ENCODE measurements around the gene EPX. TPM values are rescaled to one million over a fixed set of nuclear protein-coding genes. Genes with fewer than 3 reads are reported as not detected.

The EPX gene
- total RNA-seq, 2 experiments from 2014 or later = not detected

- DNase-seq = peak; percentile 96
- H3K4me3 Mint-ChIP-seq = peak within 1 kb of the TSS; percentile 91
- H3K27me3 Mint-ChIP-seq = peaks cover 6% of the 10 kb centered on the region
- H3K9me3 Mint-ChIP-seq = no peaks in the 10 kb centered on the region
- POLR2A ChIA-PET = interaction anchor here (0.7 to 1.8 kb wide), 11 partner anchors 9 to 413 kb away, joined by 3 to 10 read pairs (median 4); no protein-coding TSS in a partner anchor
- ATAC-seq (ENCODE audit: low read depth) = peak; percentile 100
- H3K36me3 Mint-ChIP-seq = no peaks in the 10 kb centered on the region
- peaks cover 16% of the 10 kb centered on the region for H3K4me1 Mint-ChIP-seq
- peak within 1 kb of the TSS; percentile 86 for H3K27ac Mint-ChIP-seq
Observed at GRCh38 chr17:58219007-58219788, 26.7 kb downstream of the EPX start, which contains the start of gene MKS1. TSS of gene MKS1 (minus strand) at chr17:58219255. CDS start at chr17:58219230, 25 bp downstream.

GRCh38 chr17:58219789-58220183 lies 27.3 kb downstream of the EPX start:
- no peaks in the 10 kb centered on the region for H3K9me3 Mint-ChIP-seq
- peaks cover 8% of the 10 kb centered on the region for H3K27me3 Mint-ChIP-seq
- H3K36me3 Mint-ChIP-seq = no peaks in the 10 kb centered on the region
- POLR2A ChIA-PET = interaction anchor here (0.7 to 1.8 kb wide), 7 partner anchors 28 to 412 kb away, joined by 3 to 10 read pairs (median 4); partner anchors contain the start of gene SUPT4H1
- peak overlapping the region; percentile 86 for H3K27ac Mint-ChIP-seq
- peak overlapping the region; percentile 91 for H3K4me3 Mint-ChIP-seq
- H3K4me1 Mint-ChIP-seq = peaks cover 20% of the 10 kb centered on the region
- no peak for ATAC-seq (ENCODE audit: low read depth)
- no peak for DNase-seq

GRCh38 chr17:58224315-58224714 lies 31.8 kb downstream of the EPX start:
- H3K4me1 Mint-ChIP-seq = peaks cover 13% of the 10 kb centered on the region
- POLR2A ChIA-PET = no interaction called here
- no peaks in the 10 kb centered on the region for H3K36me3 Mint-ChIP-seq
- peaks cover 16% of the 10 kb centered on the region for H3K27me3 Mint-ChIP-seq
- no peak overlapping the region for H3K4me3 Mint-ChIP-seq
- H3K9me3 Mint-ChIP-seq = no peaks in the 10 kb centered on the region
- DNase-seq (no peak), ATAC-seq (ENCODE audit: low read depth) (no peak)
- H3K27ac Mint-ChIP-seq = no peak overlapping the region

- POLR2A ChIA-PET = interaction anchor here (1.6 kb wide), 1 partner anchor 9 kb away, joined by 4 read pairs; the partner anchor contains the start of gene MKS1
- no peak overlapping the region for H3K4me3 Mint-ChIP-seq
- no peaks in the 10 kb centered on the region for H3K36me3 Mint-ChIP-seq
- H3K27me3 Mint-ChIP-seq = peaks cover 27% of the 10 kb centered on the region
- peaks cover 13% of the 10 kb centered on the region for H3K4me1 Mint-ChIP-seq
- H3K27ac Mint-ChIP-seq = no peak overlapping the region
- DNase-seq (no peak), ATAC-seq (ENCODE audit: low read depth) (no peak)
- H3K9me3 Mint-ChIP-seq = no peaks in the 10 kb centered on the region
Observed at GRCh38 chr17:58227733-58228132, 35.2 kb downstream of the EPX start.

- no peak for DNase-seq
- ATAC-seq (ENCODE audit: low read depth) = no peak
- H3K4me3 Mint-ChIP-seq = no peak overlapping the region
- no peak overlapping the region for H3K27ac Mint-ChIP-seq
- no peaks in the 10 kb centered on the region for H3K36me3 Mint-ChIP-seq
- no peaks in the 10 kb centered on the region for H3K9me3 Mint-ChIP-seq
- peaks cover 25% of the 10 kb centered on the region for H3K27me3 Mint-ChIP-seq
- peaks cover 17% of the 10 kb centered on the region for H3K4me1 Mint-ChIP-seq
- POLR2A ChIA-PET = interaction anchor here (0.9 to 1.6 kb wide), 2 partner anchors 10 kb away, joined by 3 to 4 read pairs; partner anchors contain the start of genes LPO and MKS1
Observed at GRCh38 chr17:58228679-58229078, 36.2 kb downstream of the EPX start.

GRCh38 chr17:58229384-58229783 lies 36.9 kb downstream of the EPX start:
- Mint-ChIP-seq H3K4me1 (peaks cover 14% of the 10 kb centered on the region), H3K27me3 (peaks cover 28% of the 10 kb centered on the region), H3K36me3 (no peaks in the 10 kb centered on the region), H3K9me3 (no peaks in the 10 kb centered on the region), H3K4me3 (no peak overlapping the region), H3K27ac (no peak overlapping the region)
- ATAC-seq (ENCODE audit: low read depth) (no peak), DNase-seq (no peak)
- POLR2A ChIA-PET = interaction anchor here (1.6 kb wide), 1 partner anchor 11 kb away, joined by 4 read pairs; the partner anchor contains the start of gene MKS1

GRCh38 chr17:58229881-58230280 lies 37.4 kb downstream of the EPX start:
- Mint-ChIP-seq H3K36me3 (no peaks in the 10 kb centered on the region), H3K4me1 (peaks cover 12% of the 10 kb centered on the region), H3K9me3 (no peaks in the 10 kb centered on the region), H3K4me3 (no peak overlapping the region), H3K27ac (no peak overlapping the region), H3K27me3 (peaks cover 27% of the 10 kb centered on the region)
- DNase-seq (no peak), ATAC-seq (ENCODE audit: low read depth) (no peak)
- POLR2A ChIA-PET = interaction anchor here (1.2 kb wide), 1 partner anchor 87 kb away, joined by 3 read pairs; no protein-coding TSS in a partner anchor

GRCh38 chr17:58231641-58232040 lies 39.1 kb downstream of the EPX start:
- Mint-ChIP-seq H3K4me1 (peaks cover 12% of the 10 kb centered on the region), H3K4me3 (no peak overlapping the region), H3K27me3 (peaks cover 42% of the 10 kb centered on the region), H3K27ac (no peak overlapping the region), H3K36me3 (no peaks in the 10 kb centered on the region), H3K9me3 (no peaks in the 10 kb centered on the region)
- POLR2A ChIA-PET = no interaction called here
- DNase-seq (no peak), ATAC-seq (ENCODE audit: low read depth) (no peak)

GRCh38 chr17:58232707-58233156 lies 40.2 kb downstream of the EPX start:
- H3K4me3 Mint-ChIP-seq = peak overlapping the region; percentile 36
- no peaks in the 10 kb centered on the region for H3K9me3 Mint-ChIP-seq
- H3K27me3 Mint-ChIP-seq = peaks cover 42% of the 10 kb centered on the region
- peak; percentile 50 for ATAC-seq (ENCODE audit: low read depth)
- POLR2A ChIA-PET = interaction anchor here (0.5 to 1.1 kb wide), 2 partner anchors 15 to 136 kb away, joined by 3 to 4 read pairs; no protein-coding TSS in a partner anchor
- H3K27ac Mint-ChIP-seq = no peak overlapping the region
- H3K36me3 Mint-ChIP-seq = no peaks in the 10 kb centered on the region
- no peak for DNase-seq
- H3K4me1 Mint-ChIP-seq = peaks cover 12% of the 10 kb centered on the region

GRCh38 chr17:58233543-58233942 lies 41.0 kb downstream of the EPX start:
- ATAC-seq (ENCODE audit: low read depth) (no peak), DNase-seq (no peak)
- Mint-ChIP-seq H3K36me3 (no peaks in the 10 kb centered on the region), H3K27me3 (peaks cover 42% of the 10 kb centered on the region), H3K27ac (no peak overlapping the region), H3K4me3 (no peak overlapping the region), H3K9me3 (no peaks in the 10 kb centered on the region), H3K4me1 (peaks cover 12% of the 10 kb centered on the region)
- POLR2A ChIA-PET = no interaction called here

- DNase-seq = no peak
Observed at GRCh38 chr17:58234512-58234911, 42.0 kb downstream of the EPX start.

GRCh38 chr17:58235821-58236220 lies 43.3 kb downstream of the EPX start:
- ATAC-seq (ENCODE audit: low read depth) (no peak), DNase-seq (no peak)
- peaks cover 12% of the 10 kb centered on the region for H3K4me1 Mint-ChIP-seq
- H3K27me3 Mint-ChIP-seq = peaks cover 59% of the 10 kb centered on the region
- H3K9me3 Mint-ChIP-seq = no peaks in the 10 kb centered on the region
- H3K4me3 Mint-ChIP-seq = no peak overlapping the region
- POLR2A ChIA-PET = no interaction called here
- H3K27ac Mint-ChIP-seq = no peak overlapping the region
- no peaks in the 10 kb centered on the region for H3K36me3 Mint-ChIP-seq

More at GRCh38 chr17:58234512-58234911, 42.0 kb downstream of the EPX start:
- POLR2A ChIA-PET = no interaction called here
- Mint-ChIP-seq H3K9me3 (no peaks in the 10 kb centered on the region), H3K27me3 (peaks cover 50% of the 10 kb centered on the region), H3K36me3 (no peaks in the 10 kb centered on the region), H3K4me3 (no peak overlapping the region), H3K27ac (no peak overlapping the region), H3K4me1 (peaks cover 12% of the 10 kb centered on the region)
- ATAC-seq (ENCODE audit: low read depth) = no peak

- no peak for ATAC-seq (ENCODE audit: low read depth)
- Mint-ChIP-seq H3K9me3 (no peaks in the 10 kb centered on the region), H3K4me3 (no peak overlapping the region), H3K27me3 (peaks cover 60% of the 10 kb centered on the region), H3K4me1 (peaks cover 12% of the 10 kb centered on the region), H3K36me3 (no peaks in the 10 kb centered on the region), H3K27ac (no peak overlapping the region)
- POLR2A ChIA-PET = no interaction called here
- DNase-seq = no peak
Observed at GRCh38 chr17:58236394-58236793, 43.9 kb downstream of the EPX start.
